Posterior vena cava (tissue), 2 donors: ENCODE results near the gene ASTL. TPM values are rescaled to one million over a fixed set of nuclear protein-coding genes. Genes with fewer than 3 reads are reported as not detected.

ENCODE experiments used
- DNase-seq: peaks from one replicate; pipeline ENCODE4 v3.0.0-alpha.2; 2020; ENCODE audit warnings: low spot score
- intact Hi-C, 2 donors: fragments of 100-400 bp; cut with DNase I; formaldehyde crosslinking; loops; one replicate each; pipeline versions ENCODE4 v1.14.1 to v1.14.2; 2022 to 2023
- total RNA-seq, 2 donors: library from RNA; stranded (reverse); fragmentation: NEBNext Ultra II Directional; extraction: Animal tissue kit (Norgen Biotek cat#: 25700); gene quantifications; one replicate each; pipeline ENCODE4 v1.2.1, GENCODE V29; 2021
- donor health status: DM: yes; HTN: yes; CAD: no.
- donor health status: DM: yes; HTN: yes; CAD: no.

The ASTL gene
- total RNA-seq, 2 donors from 2014 or later: not detected

GRCh38 chr2:96092951-96093350 lies 45.4 kb downstream of the ASTL start:
- intact Hi-C loops: no loop called here
- peak; percentile 50 for DNase-seq

DNA sequence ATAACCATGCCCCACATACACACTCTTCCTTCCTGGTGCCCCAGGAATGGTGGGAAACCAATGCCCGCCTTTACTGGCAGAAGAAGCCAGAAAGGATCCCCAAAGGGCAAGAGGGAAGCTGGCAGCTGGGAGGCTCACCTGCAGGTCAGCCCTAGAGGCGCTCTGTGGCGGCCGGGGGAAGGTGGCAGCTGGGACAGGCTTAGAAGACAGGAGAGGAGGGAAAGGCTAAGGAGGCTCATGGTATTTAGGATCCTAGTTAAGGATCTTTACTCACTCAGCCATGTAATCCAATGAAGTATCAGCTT lies 45.8 kb downstream of the ASTL start:
- DNase-seq: peak; percentile 56
- intact Hi-C loops: no loop called here

GRCh38 chr2:96091711-96092572 lies 46.4 kb downstream of the ASTL start:
- intact Hi-C loops: no loop called here
- DNase-seq: peak; percentile 62

DNA sequence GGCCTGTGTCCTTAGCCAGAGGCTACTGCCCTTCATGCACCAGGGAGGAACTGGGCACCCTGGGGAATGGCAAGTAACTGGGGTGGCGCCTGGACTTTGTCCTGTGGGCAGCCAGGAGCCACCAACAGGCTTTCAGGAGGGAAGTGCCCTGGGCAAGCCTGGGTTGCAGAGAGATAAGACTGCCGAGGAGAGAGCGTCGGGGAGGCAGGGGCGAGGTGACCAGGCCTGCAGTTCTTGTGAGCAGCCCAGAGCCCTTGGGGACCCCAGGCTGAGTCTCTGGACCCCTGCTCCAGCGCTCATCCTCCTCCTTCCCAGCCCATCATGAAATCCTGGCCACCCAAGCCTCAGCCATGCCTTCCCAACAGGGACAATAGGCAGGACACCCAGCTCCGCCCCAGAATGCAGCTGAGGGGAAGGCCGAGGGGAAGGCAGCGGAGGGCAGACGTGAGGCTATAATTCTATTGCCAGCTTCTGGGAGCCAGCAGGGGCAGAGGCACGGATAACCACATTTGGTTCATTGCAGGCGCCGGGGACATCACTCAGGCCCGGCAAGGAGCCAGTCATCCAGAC lies 47.1 kb downstream of the ASTL start:
- DNase-seq: peak; percentile 62

DNA sequence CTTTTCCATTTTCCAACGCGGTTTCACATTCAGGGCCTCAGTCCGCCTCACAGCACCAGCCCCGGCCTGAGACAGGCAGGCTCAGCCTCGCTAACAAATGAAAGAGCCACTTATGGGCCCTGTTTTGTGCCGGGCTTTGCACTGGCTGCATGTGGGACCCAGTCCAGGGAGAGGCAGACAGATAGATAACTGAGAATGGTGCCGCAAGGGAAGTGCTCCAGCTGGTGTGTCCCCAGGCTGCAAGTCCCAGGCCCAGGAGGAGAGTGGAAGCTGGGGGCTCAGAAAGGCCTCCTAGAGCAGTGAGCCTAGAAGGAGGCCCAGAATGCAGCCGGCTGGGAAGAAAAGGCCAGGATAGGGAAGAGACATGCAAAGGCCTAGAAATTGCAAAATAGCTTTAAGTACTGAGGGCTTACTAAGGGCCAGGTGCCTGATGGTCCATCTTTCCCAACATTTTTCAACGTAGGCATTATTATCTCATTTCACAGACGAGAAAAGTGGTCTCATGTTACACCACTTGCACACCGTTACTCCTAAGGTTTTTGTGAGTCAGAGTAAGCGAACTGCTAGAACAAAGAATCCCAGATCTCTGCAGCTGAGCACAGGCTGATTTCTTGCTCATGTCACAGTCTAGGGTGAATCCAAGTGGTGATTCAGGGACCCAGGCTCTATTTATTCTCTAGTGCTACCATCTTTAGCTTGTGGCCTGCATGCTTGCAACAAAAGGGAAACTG lies 47.9 kb downstream of the ASTL start:
- intact Hi-C loops: no loop called here
- DNase-seq: peak; percentile 36

More for the DNA sequence above, 47.1 kb downstream of the ASTL start:
- intact Hi-C loops: no loop called here

GRCh38 chr2:96089356-96090195 lies 48.7 kb downstream of the ASTL start:
- DNase-seq: peak; percentile 71
- intact Hi-C loops: no loop called here

DNA sequence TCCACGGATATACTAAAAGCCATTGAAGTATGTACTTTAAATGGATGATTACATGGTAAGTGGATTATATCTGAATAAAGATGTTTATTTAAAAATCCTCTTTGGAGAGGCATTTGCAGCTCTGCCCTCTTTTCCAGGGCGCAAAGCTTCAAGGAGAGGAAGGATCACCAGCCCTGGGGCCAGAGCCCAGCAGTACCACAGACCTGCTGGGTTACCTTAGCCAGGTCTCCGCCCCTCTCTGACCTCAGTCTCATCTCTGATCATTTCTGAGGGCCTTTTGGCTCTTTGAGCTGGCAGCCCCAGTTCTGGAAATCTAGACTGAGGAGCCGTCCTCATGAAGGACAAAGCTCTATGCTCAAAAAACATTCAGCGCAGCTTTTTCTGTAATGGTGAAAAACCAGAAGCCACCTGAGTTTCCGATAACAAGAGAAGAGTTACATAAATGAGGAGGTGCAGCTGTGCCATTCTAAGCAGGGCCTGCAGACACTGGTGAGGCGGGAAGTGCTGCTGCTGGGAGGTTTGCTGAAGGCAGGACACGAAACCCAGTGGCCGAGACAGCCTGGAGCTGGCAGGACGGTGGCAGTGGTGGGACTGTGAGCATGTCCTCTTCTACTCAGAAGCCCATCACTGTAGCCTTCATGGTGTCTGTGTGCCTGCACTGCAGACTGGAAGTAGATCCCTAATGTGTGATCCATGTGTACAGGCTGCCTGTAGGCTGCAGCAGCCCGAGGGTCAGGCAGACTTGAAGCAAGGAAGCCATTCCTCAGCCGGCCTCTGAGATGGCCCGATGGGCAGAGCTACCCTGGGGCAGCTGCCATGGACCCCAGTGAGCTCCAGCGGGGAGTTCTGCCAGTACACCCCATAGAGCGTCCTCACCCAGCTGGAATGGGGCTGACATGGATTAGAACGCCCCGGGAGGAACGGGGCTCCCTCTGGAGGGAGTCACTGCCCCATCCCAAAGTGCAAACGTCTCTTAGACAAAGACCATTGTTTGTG lies 49.7 kb downstream of the ASTL start:
- intact Hi-C loops: no loop called here
- peak; percentile 40 for DNase-seq

GRCh38 chr2:96087130-96087529 lies 51.2 kb downstream of the ASTL start:
- intact Hi-C loops: no loop called here
- no peak for DNase-seq

DNA sequence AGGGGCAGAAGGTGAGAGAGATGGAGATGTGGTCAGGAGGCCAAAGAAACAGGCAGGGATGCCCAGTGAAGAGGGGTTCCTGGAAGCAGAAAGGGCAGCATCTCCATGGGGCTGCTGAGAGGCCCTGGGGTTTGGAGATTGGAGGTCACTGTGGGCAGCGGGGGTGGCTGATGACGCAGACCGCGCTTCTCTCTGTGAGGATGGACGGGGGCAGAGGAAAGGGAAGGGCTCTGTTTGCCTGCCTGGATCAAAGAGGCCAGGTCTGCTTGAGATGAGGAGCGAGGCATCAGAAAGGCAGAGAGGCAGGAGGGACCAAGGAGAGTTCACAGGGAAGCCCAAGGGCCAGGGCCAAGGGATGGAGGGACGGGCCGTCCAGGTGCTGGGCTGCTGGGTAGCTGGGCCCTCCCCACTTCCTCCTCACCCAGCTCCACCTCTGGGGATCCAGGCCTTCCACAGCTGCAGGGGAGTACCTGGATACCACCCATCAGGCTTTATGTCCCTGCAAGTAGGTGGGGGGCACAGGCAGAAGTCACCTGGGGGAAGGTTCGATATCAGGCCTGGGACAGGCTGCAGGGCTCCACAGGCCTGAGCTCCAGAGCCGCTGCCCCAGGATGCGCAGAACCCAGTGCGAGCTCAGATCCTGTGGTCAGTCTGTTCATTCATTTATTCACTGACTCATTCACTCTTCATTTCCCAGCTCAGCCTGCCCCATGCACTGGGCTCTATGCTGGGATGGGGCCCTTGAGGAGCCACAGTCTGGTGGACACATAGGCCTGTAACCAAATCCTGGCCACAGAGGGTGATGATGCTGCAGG lies 52.6 kb downstream of the ASTL start:
- intact Hi-C loops: no loop called here
- peak; percentile 60 for DNase-seq

DNA sequence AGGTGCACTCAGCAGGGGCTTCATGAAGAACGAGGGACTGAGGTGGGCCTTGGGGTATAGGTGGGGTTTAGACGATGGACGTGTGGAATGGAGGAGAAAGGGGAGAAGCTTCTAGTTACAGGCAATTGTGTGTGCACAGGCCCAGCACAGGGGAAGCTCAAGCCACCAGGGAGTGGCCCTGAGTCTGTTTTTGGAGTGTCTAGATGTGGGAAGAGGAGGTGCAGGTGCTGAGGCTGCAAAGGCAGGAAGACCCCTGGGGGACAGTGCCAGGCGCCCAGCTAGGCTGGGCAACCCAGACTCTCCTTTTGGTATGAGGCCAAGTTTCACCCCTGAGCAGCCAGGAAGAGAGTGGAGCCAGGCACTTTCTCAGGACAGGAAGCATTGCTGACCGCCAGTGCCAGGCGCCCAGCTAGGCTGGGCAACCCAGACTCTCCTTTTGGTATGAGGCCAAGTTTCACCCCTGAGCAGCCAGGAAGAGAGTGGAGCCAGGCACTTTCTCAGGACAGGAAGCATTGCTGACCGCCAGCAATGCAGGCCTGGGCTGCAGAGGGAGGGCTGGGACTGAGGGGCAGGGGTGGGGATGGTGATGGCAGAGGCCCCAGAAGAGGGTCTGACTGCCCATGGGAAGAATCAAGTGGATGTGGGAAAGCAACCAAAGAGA lies 53.3 kb downstream of the ASTL start:
- DNase-seq: peak; percentile 55
- intact Hi-C loops: loop anchor here in 1 of 2 donors (5.0 kb wide), 1 partner anchor 32 kb away; the partner anchor contains the start of gene ADRA2B

- DNase-seq: peak; percentile 77
- intact Hi-C loops: loop anchor here in 1 of 2 donors (5.0 kb wide), 1 partner anchor 33 kb away; the partner anchor contains the start of gene ADRA2B
Observed at GRCh38 chr2:96083989-96084857, 54.1 kb downstream of the ASTL start.

GRCh38 chr2:96083064-96083939 lies 55.0 kb downstream of the ASTL start:
- intact Hi-C loops: loop anchor here in 1 of 2 donors (5.0 kb wide), 1 partner anchor 34 kb away; the partner anchor contains the start of gene ADRA2B
- DNase-seq: peak; percentile 83

- DNase-seq: peak; percentile 55
- intact Hi-C loops: loop anchor here in 1 of 2 donors (5.0 kb wide), 1 partner anchor 35 kb away; the partner anchor contains the start of gene ADRA2B
Observed at GRCh38 chr2:96082211-96083063, 55.9 kb downstream of the ASTL start.

- no peak for DNase-seq
- intact Hi-C loops: loop anchor here in 1 of 2 donors (5.0 kb wide), 1 partner anchor 36 kb away; the partner anchor contains the start of gene ADRA2B
Observed at GRCh38 chr2:96081042-96081441, 57.3 kb downstream of the ASTL start.
